MM.1S (cell line): ENCODE data around the gene GINS3.

ENCODE experiments used
- CTCF ChIP-seq: fragments of 300-600 bp; sonication (generic); IDR thresholded peaks from 2 replicates; pipeline ENCODE4 v1.5.1; 2016; ENCODE audit warnings: antibody characterized with exemption, low read length, mixed read lengths
- EZH2phosphoT487 ChIP-seq: fragments of 300-600 bp; sonication (generic); IDR thresholded peaks from 2 replicates; pipeline ENCODE4 v1.6.1; 2018; ENCODE audit warnings: antibody characterized with exemption, low read length

- TF ChIP-seq CTCF, result no peak
- no peak for TF ChIP-seq EZH2phosphoT487
These were observed 29.3 kb downstream of the GINS3 start for GRCh38 chr16:58421529-58421928.
